LoVo (cell line): ENCODE measurements around the gene XPR1.
A peak's percentile ranks its signal among the peaks of the same experiment; 100 is the strongest.

Experiments
- DNase-seq: peaks from one replicate; pipeline ENCODE4 v3.0.0-alpha.2; 2016; ENCODE audit warnings: low spot score

XPR1 gene

GRCh38 chr1:180916771-180917170, 284.9 kb downstream of the XPR1 start:
- no peak for DNase-seq

GRCh38 chr1:180917306-180918065, 285.7 kb downstream of the XPR1 start:
- DNase-seq, result no peak

GRCh38 chr1:180918519-180918918, 286.7 kb downstream of the XPR1 start:
- no peak for DNase-seq

GRCh38 chr1:180919183-180919700, 287.4 kb downstream of the XPR1 start:
- DNase-seq, result no peak

GRCh38 chr1:180920193-180920592, 288.4 kb downstream of the XPR1 start:
- DNase-seq, result no peak

- DNase-seq, result no peak
Measured at GRCh38 chr1:180920702-180921101, 288.9 kb downstream of the XPR1 start.

- DNase-seq, result no peak
Measured at GRCh38 chr1:180921386-180921785, 289.6 kb downstream of the XPR1 start.

DNA sequence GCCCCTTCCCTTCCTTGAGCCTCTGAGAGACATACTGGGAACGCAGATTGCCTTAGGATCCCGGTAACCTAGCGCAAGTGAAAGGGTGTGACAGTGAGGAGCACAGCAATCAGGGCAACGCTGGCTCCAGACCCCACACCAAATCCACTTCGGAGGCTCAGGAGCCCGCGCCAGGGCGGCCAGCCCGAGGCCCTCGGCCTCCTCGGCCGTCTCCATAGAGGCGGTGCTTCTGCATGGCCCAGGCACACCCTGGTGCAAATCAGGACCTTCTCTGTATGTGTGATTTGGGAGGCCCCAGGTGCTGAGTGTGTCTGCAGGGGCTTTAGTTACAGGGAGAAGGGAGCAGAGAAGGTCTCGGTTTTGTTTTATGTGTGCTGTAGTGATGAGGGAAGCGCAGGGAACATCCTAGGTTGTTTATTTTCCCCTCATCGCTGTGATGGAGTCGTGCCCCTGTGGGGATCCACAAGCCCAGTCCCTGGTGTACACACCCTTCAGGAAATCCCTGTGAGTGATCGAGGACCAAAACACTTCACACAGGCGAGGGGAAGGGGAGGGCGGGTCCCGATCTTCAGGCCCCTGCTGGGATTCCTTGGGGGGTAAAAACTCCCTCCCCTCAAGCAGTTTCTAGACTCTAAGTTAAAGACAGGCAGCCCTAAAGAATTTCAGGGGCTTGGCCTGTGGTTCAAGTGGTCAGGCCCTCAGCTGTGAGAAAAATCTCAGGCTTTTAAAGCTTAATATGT, 290.2 kb downstream of the XPR1 start:
- DNase-seq, result no peak

DNA sequence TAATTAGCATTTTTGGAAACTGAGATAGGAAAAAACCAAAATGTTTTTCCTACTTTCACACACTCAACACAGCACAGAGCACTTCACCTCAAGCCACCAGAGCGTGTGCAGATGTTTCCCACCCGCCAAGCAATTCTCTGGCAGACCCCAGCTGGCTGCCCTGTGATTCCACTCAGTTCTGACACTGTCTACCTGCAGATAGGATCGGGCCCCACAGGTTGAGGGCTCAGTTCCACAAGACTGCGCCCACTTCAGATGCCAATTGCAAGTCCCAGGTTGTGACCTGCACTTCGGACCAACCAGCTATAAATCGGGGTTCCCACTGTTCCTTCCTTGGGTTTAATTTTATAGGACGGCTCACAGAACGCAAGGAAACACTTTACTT, 290.8 kb downstream of the XPR1 start:
- DNase-seq, result no peak

- peak; percentile 15 for DNase-seq
Measured at GRCh38 chr1:180923021-180923841, 291.4 kb downstream of the XPR1 start.

DNA sequence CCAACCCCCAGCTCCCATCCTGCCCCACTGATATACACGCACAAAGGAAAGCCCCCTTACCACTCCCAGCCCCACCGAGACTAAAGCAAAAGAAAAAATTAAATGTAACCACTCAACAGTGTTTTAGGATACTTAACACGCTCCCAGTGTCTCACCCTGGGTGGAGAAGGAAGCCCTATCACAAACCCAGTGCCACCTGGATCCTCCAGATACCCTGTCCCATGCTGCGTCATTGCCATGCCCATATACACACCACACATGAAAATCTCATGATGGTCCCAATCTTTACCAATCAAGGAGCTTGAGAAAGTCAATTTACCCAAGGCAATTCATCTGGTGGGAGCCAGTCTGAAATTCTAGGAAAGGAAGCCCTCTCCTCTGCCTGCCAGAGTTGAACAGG, 292.1 kb downstream of the XPR1 start:
- no peak for DNase-seq

DNA sequence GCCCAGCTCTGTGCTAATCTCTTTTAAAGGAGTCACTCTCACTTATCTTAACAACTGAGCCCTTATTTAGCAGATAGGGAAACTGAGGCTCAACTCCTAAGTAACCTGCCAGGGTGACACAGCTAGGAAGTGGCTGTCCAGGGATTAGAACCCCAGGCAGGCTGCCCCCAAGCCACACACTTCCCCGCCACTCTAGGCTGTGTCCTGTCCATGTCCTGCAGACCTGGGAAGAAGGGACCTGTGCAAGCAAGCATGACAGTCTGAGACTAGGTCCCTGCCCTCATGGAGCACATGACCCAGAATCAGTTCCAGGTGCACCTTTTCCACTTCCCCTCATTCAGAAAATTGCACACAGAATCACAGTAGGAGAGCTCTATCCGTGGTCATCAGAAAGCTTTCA, 293.1 kb downstream of the XPR1 start:
- no peak for DNase-seq

DNA sequence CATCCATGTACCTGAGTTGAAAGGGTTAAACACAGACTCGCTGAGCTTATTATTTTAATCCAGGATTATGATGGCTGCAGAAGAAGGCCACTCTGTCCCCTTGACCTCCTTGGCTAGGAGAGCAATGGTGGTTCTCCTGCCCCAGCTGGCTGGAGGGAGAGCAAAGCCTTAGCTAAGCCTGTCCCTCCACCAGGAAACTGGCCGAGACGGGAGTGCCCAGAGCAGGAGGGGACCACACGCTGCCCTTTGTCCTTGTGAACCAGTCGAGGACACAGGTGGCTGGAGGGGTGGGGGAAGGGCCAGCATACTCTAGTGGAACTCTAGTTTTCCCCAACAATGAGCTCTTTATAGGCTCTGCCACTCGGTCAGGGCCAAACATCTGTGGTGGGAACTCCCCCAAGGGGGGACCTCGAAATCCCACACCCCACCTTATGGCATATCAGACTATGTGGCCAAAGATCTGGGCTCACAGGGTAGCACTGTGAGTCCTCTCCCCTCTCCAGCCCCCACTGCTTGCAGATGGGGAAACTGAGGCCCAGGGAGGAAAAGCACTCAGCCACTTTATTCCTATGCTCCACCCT, 293.7 kb downstream of the XPR1 start:
- no peak for DNase-seq

DNA sequence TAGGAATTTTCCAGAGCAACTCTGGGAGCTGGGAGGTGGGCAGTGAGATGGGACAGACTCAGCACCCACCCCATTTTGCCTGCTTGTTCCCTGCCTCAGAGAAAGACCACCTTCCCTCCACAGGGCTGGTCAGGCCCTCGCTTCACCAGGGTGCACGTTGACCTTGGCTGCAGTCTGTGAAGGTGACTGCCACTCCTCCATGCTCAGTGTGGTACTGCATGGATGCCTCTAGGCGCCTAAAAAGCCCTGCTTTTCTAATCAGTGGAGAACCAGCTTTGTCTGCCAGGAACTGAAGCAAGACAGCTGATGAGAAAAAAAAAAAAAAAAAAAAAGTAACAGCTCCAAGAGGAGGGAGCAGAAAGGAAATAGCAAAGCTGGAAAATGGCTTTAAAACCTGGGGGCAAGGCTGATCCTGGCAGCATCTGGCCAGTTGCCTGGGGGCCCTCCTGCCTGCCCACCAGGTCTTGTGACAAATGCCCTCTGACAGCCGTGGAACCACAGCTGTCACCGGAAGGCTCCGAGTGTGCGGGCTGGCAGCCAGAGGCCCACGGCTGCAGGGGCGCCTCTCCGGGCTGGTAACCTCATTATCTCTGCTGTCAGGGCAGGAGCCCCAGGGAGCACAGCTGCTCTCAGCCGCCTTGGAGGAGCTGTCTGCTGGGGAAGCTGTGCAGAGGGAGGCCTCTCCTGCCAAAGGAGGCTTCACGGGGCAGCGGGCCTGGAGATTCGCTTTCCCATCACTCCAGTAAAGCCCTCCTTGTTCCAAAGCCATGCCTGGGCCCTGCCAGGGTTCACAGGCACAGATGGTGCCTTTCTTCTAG, 294.6 kb downstream of the XPR1 start:
- no peak for DNase-seq

DNA sequence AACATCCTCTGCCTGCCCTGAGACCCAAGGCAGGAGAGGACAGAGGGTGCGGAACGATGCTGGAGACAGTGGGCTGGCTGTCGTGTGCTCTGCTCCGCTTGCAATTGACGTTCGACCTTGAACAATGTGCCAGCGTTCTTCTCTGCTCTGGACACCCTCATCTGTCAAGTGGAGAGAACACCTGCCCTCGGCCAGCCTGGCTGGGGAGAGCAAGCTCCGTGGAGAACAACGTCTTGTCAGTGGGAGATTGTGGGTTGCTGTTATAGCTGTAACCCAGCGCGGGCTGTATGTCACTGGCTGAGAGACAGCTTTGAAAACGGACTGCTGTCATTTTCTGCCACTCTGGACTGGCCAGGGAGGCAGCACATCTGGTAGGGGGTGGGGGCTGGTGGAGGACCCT, 295.5 kb downstream of the XPR1 start:
- no peak for DNase-seq

- no peak for DNase-seq
Measured at GRCh38 chr1:180927841-180928240, 296.0 kb downstream of the XPR1 start.

DNA sequence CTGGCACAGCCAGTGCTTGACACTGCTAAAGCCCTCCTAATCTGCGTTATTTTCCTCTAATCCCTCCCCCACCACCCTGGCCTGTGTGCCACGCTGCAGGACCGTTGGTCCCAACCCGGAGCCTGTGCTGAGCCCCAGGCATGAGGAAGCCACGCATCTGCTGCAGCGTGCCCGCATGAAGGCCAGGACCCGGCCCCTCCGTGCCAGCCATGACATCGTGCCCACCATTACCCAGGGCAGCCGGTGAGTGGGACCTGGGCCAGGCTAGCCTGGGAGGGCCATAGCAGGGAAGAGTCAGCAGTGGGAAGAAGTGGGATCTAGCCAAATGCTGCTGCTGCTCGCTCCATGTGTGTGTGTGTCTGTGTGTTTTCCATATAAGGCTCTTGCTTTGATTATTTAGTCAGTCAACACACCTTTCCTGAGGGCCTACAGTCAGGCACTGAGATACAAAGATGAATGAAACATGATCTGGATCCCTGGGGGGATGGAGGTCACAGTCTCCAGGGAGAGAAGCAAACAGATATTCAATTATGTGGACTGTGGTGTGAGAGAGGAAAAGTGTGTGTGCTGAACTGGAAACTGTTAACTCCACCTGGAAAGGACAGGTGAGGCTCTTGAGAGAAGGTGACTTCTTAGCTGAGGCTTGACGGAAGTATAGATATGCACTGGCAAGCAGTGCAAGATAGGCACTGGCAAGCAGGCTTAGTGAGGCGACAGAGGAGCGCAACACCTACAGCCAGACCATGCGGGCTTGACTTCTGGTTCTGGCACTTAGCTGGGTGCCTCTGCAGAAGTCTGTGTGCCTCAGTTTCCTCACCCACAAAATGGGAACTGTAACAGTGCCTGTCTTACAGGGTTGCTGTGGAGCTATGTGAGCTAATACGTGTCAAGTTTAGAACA, 296.8 kb downstream of the XPR1 start:
- DNase-seq, result no peak

- no peak for DNase-seq
Measured at GRCh38 chr1:180929389-180929788, 297.6 kb downstream of the XPR1 start.

DNA sequence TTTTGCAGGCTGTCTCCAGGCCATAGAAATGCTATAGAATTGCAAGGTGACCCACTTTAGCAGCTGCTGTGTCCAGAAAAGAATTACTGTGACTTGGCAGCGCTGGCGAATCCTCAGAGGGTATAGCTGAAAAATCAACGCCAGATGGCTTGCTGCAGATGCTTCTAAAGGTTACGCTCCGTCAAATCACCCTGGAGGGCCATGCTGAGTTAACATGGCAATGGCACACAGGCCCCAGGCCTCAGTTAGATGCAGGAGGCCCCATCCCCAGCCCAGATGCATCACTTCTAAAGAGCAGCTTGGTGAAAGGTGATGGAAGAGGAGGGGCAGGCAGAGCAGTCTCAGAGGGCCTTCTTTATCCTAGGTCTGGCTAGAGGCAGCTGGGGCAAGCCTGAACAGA, 298.9 kb downstream of the XPR1 start:
- DNase-seq, result no peak

GRCh38 chr1:180931529-180931928, 299.7 kb downstream of the XPR1 start:
- DNase-seq, result no peak
